Sigmoid colon (tissue), 4 donors: ENCODE results near the gene FTO.

Source experiments
- CTCF ChIP-seq, 4 experiments: fragments of 450-650 bp in 3 of 4; fragments of 200-600 bp in 1 of 4; IDR thresholded peaks; one replicate each; pipeline ENCODE4 v1.5.1; 2016 to 2019; ENCODE audit warnings: antibody characterized with exemption in 4 of 4, mild to moderate bottlenecking in 3 of 4, moderate library complexity in 2 of 4
- EP300 ChIP-seq, 4 donors: sonication (generic); formaldehyde crosslinking; IDR thresholded peaks; one replicate each; pipeline ENCODE4 v1.6.1; 2017; ENCODE audit warnings: antibody characterized with exemption in 4 of 4
- POLR2A ChIP-seq, 2 donors: fragments of 450-650 bp; IDR thresholded peaks; one replicate each; pipeline ENCODE4 v1.6.1; 2016; ENCODE audit warnings: antibody characterized with exemption in 2 of 2, mild to moderate bottlenecking in 2 of 2, moderate library complexity in 2 of 2
- POLR2AphosphoS5 ChIP-seq, 4 donors: sonication (generic); formaldehyde crosslinking; IDR thresholded peaks; one replicate each; pipeline ENCODE4 v1.6.1; 2017; ENCODE audit warnings: antibody characterized with exemption in 4 of 4

GRCh38 chr16:54060599-54061421 is 356.9 kb downstream of the FTO start:
- TF ChIP-seq CTCF (IDR thresholded peaks at IDR 0.05) (no peak), POLR2AphosphoS5 (IDR thresholded peaks at IDR 0.05) (no peak), EP300 (IDR thresholded peaks at IDR 0.05) (no peak), POLR2A (IDR thresholded peaks at IDR 0.05) (no peak)
